Osteoblast (primary cell): ENCODE measurements around the gene CGN. TPM values are rescaled to one million over a fixed set of nuclear protein-coding genes. Genes with fewer than 3 reads are reported as not detected.

Source experiments
- DNase-seq: peaks from one replicate; pipeline ENCODE4 v3.0.0; 2011; ENCODE audit warnings: low spot score, mixed read lengths; ENCODE audit not compliant: insufficient read length; ENCODE audit errors: missing footprints
- H2AFZ ChIP-seq: 2 replicates; pipeline ENCODE4 v1.6.0; 2011; ENCODE audit warnings: mild to moderate bottlenecking, low read length
- H3K27ac ChIP-seq: 2 replicates; pipeline ENCODE4 v1.5.1; 2011; ENCODE audit warnings: mild to moderate bottlenecking, low read depth, low read length, moderate library complexity
- H3K27me3 ChIP-seq: 2 replicates; pipeline ENCODE4 v1.6.0; 2012; ENCODE audit warnings: mild to moderate bottlenecking, control low read depth, inconsistent platforms, low read length, moderate library complexity; ENCODE audit not compliant: insufficient read depth
- H3K36me3 ChIP-seq: 2 replicates; pipeline ENCODE4 v1.5.1; 2011; ENCODE audit warnings: mild to moderate bottlenecking, low read length, control low read depth, moderate library complexity; ENCODE audit not compliant: insufficient read depth
- H3K4me1 ChIP-seq: 2 replicates; pipeline ENCODE4 v1.5.1; 2011; ENCODE audit warnings: mild to moderate bottlenecking, low read length, control low read depth, moderate library complexity; ENCODE audit not compliant: insufficient read depth
- H3K4me2 ChIP-seq: 2 replicates; pipeline ENCODE4 v1.6.0; 2011; ENCODE audit warnings: mild to moderate bottlenecking, low read length; ENCODE audit not compliant: insufficient read depth
- H3K4me3 ChIP-seq: fragments of 200-600 bp; sonication (generic); 3 replicates; pipeline ENCODE4 v1.5.1; 2012; ENCODE audit warnings: mild to moderate bottlenecking, low read length, inconsistent platforms; ENCODE audit not compliant: insufficient read depth
- H3K79me2 ChIP-seq: 2 replicates; pipeline ENCODE4 v1.6.0; 2012; ENCODE audit warnings: mild to moderate bottlenecking, low read length, control low read depth, inconsistent platforms; ENCODE audit not compliant: insufficient read depth
- H3K9me3 ChIP-seq: 2 replicates; pipeline ENCODE4 v1.5.1; 2011; ENCODE audit warnings: low read depth, low read length, control low read depth
- H4K20me1 ChIP-seq: 2 replicates; pipeline ENCODE4 v1.6.0; 2012; ENCODE audit warnings: mild to moderate bottlenecking, low read length, control low read depth; ENCODE audit not compliant: insufficient read depth
- total RNA-seq: library from RNA; depleted of rRNA; stranded (reverse); fragments of >200 nt; gene quantifications from 2 replicates; pipeline ENCODE4 v1.2.3, GENCODE V29; 2012
- TF ChIP-seq, protein P1 (sequence below): IDR thresholded peaks from 2 replicates; pipeline ENCODE4 v1.5.1; 2011; ENCODE audit warnings: mild to moderate bottlenecking, low read depth, low read length, moderate library complexity; ENCODE audit errors: extremely low read depth

Gene CGN
- total RNA-seq, 1 donor, result not detected

DNA sequence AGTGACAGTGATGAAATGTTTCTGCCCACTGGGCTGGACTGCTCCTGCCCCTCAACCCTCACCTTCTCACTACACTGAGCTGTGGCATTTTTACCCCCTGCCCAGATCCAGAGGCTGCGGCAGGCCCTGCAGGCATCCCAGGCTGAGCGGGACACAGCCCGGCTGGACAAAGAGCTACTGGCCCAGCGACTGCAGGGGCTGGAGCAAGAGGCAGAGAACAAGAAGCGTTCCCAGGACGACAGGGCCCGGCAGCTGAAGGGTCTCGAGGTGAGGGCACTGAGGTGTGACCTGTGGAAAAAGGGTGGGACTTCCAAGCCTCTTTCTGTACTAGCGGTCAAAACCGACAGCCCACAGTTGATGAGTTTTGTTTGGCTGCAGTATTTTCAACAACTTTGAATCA lies 22.7 kb downstream of the CGN start:
- H3K4me3 ChIP-seq, result no peak overlapping the region
- H3K36me3 ChIP-seq, result no peaks in the 10 kb centered on the region
- no peak overlapping the region for H2AFZ ChIP-seq
- no peaks in the 10 kb centered on the region for H4K20me1 ChIP-seq
- H3K27ac ChIP-seq, result no peak overlapping the region
- no peak overlapping the region for H3K4me2 ChIP-seq
- DNase-seq, result no peak
- H3K9me3 ChIP-seq, result no peaks in the 10 kb centered on the region
- no peaks in the 10 kb centered on the region for H3K27me3 ChIP-seq
- H3K79me2 ChIP-seq, result no peaks in the 10 kb centered on the region
- TF ChIP-seq, protein P1, sequence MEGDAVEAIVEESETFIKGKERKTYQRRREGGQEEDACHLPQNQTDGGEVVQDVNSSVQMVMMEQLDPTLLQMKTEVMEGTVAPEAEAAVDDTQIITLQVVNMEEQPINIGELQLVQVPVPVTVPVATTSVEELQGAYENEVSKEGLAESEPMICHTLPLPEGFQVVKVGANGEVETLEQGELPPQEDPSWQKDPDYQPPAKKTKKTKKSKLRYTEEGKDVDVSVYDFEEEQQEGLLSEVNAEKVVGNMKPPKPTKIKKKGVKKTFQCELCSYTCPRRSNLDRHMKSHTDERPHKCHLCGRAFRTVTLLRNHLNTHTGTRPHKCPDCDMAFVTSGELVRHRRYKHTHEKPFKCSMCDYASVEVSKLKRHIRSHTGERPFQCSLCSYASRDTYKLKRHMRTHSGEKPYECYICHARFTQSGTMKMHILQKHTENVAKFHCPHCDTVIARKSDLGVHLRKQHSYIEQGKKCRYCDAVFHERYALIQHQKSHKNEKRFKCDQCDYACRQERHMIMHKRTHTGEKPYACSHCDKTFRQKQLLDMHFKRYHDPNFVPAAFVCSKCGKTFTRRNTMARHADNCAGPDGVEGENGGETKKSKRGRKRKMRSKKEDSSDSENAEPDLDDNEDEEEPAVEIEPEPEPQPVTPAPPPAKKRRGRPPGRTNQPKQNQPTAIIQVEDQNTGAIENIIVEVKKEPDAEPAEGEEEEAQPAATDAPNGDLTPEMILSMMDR, result no peak
- peaks cover 31% of the 10 kb centered on the region for H3K4me1 ChIP-seq

DNA sequence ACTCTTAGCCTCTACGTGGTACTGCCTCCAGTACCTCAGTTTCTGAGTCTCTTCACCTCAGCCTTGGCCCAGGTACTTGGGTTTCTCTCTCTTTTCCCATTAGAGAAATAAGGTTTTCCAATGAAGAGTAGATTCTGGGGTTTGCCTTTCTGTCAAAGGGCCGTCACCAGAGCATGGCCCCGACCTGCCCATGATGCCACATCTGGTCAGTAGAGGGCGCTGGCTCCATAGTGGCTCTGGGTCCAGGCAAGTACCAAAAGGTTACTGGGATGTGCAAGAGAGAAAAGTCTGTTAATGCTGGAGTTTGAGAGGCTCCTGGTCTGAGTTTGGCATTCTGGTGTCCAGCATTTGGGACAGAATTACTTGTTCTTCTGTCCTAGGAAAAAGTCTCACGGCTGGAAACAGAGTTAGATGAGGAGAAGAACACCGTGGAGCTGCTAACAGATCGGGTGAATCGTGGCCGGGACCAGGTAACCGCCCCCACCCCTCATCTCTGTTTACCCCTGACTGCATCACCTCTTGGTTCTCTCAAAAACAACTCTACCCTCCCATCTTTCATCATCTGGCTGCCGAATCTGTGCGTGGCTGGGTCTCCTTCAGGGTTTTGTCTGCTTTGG lies 23.6 kb downstream of the CGN start:
- H4K20me1 ChIP-seq, result no peaks in the 10 kb centered on the region
- no peak overlapping the region for H3K4me2 ChIP-seq
- DNase-seq, result peak; percentile 87
- H2AFZ ChIP-seq, result peak overlapping the region; percentile 35
- no peak overlapping the region for H3K4me3 ChIP-seq
- TF ChIP-seq, protein P1, result peak; percentile 98
- no peak overlapping the region for H3K27ac ChIP-seq
- H3K9me3 ChIP-seq, result no peaks in the 10 kb centered on the region
- no peaks in the 10 kb centered on the region for H3K79me2 ChIP-seq
- no peaks in the 10 kb centered on the region for H3K27me3 ChIP-seq
- H3K4me1 ChIP-seq, result peaks cover 38% of the 10 kb centered on the region
- H3K36me3 ChIP-seq, result no peaks in the 10 kb centered on the region

DNA sequence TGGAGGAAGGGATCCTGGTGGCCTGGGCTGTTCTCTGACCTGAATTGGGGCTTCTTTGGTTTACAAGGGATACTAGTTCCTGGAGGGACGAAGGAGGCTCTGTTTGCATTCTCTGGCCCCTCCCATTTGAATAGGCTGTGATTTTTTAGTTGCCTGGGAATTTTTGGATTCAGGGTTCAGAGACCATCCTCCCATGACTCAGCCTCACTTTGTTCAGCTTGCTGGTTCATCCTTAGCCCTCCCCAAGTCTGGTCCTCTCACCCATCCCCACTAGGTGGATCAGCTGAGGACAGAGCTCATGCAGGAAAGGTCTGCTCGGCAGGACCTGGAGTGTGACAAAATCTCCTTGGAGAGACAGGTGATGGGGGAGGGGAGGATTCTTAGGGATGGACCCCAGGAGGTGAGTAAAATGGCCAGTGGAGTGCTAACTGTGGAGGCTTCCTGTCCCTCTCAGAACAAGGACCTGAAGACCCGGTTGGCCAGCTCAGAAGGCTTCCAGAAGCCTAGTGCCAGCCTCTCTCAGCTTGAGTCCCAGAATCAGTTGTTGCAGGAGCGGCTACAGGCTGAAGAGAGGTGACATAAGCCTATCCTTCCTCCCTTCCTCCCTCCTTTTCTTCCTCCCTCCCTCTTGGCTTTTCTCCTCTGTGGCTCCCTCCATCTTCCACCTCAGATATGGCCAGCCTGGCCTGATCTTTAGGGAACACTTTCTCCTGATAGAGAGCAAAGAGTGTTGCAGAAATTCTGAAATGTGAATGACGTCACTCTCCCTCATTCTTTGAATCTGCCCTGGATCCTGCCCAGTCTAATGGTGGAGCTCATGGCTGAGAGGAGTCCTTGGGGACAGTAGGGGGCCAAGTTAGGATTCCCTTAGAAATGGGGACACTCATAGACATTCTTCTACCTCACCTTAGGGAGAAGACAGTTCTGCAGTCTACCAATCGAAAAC lies 24.4 kb downstream of the CGN start:
- H3K4me2 ChIP-seq, result no peak overlapping the region
- no peaks in the 10 kb centered on the region for H4K20me1 ChIP-seq
- peak; percentile 90 for DNase-seq
- H3K4me1 ChIP-seq, result peaks cover 40% of the 10 kb centered on the region
- no peaks in the 10 kb centered on the region for H3K36me3 ChIP-seq
- peaks cover 2% of the 10 kb centered on the region for H3K79me2 ChIP-seq
- TF ChIP-seq, protein P1, result no peak
- no peaks in the 10 kb centered on the region for H3K9me3 ChIP-seq
- peak overlapping the region; percentile 28 for H2AFZ ChIP-seq
- no peaks in the 10 kb centered on the region for H3K27me3 ChIP-seq
- H3K27ac ChIP-seq, result no peak overlapping the region
- H3K4me3 ChIP-seq, result no peak overlapping the region

DNA sequence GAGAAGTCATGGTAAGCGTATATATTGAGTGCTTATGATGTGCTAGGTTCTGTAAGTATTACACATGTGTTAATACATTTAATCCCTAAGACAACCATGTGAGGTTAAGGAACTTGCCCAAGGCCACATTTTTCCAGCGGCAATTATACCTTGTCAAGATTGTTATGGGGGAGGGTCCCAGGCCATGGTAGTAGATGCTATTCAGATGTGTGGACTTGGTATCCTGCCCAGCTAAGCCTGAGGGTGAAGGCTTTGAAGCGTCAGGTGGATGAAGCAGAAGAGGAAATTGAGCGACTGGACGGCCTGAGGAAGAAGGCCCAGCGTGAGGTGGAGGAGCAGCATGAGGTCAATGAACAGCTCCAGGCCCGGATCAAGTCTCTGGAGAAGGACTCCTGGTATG lies 25.3 kb downstream of the CGN start:
- Histone ChIP-seq H3K36me3 (no peaks in the 10 kb centered on the region), H3K4me3 (no peak overlapping the region), H3K4me2 (peak overlapping the region; percentile 33), H3K79me2 (peaks cover 11% of the 10 kb centered on the region), H2AFZ (peak overlapping the region; percentile 58), H3K9me3 (no peaks in the 10 kb centered on the region), H3K27ac (peak overlapping the region; percentile 90), H3K27me3 (no peaks in the 10 kb centered on the region), H4K20me1 (peaks cover 3% of the 10 kb centered on the region), H3K4me1 (peaks cover 44% of the 10 kb centered on the region)
- DNase-seq, result no peak
- TF ChIP-seq, protein P1, result no peak
